AG09319 (cell line): ENCODE results near the gene TOMM7.

Experiments
- DNase-seq: peaks from one replicate; pipeline ENCODE4 v3.0.0-alpha.2; 2010; ENCODE audit warnings: low read depth; ENCODE audit errors: extremely low read depth
- CTCF ChIP-seq: IDR thresholded peaks from 2 replicates; pipeline ENCODE4 v1.5.1; 2011; ENCODE audit warnings: low read depth, mild to moderate bottlenecking, inconsistent platforms, low read length, moderate library complexity

TOMM7 gene

GRCh38 chr7:22859641-22860290 is 37.1 kb upstream of the TOMM7 start:
- DNase-seq: peak; percentile 50
- no peak for TF ChIP-seq CTCF

- no peak for TF ChIP-seq CTCF
- DNase-seq: peak; percentile 95
Observed at GRCh38 chr7:22858640-22859561, 36.3 kb upstream of the TOMM7 start.

- no peak for TF ChIP-seq CTCF
Observed at GRCh38 chr7:22858274-22858639, 35.6 kb upstream of the TOMM7 start.

GRCh38 chr7:22856416-22856815 is 33.8 kb upstream of the TOMM7 start:
- no peak for TF ChIP-seq CTCF

More at GRCh38 chr7:22858274-22858639, 35.6 kb upstream of the TOMM7 start:
- DNase-seq: no peak

GRCh38 chr7:22855049-22855392 is 32.4 kb upstream of the TOMM7 start:
- no peak for DNase-seq
- no peak for TF ChIP-seq CTCF

More at GRCh38 chr7:22856416-22856815, 33.8 kb upstream of the TOMM7 start:
- no peak for DNase-seq

GRCh38 chr7:22854158-22855048 is 31.8 kb upstream of the TOMM7 start:
- TF ChIP-seq CTCF: no peak
- peak; percentile 83 for DNase-seq
